Pancreas (tissue), 10 donors: ENCODE measurements around the gene GABRB3. TPM values are rescaled to one million over a fixed set of nuclear protein-coding genes. Genes with fewer than 3 reads are reported as not detected.
A peak's percentile ranks its signal among the peaks of the same experiment; 100 is the strongest.

Experiments used
- ATAC-seq, 4 donors: fragments of 200-7000 bp; cut with Tn5 transposase; one replicate each; pipeline versions ENCODE4 v1.8.0 to v1.9.1; 2020; ENCODE audit warnings: mild to moderate bottlenecking in 4 of 4, moderate library complexity in 4 of 4
- DNase-seq, 6 donors: peaks; one replicate each; pipeline ENCODE4 v3.0.0-alpha.2; 2020
- FAIRE-seq: peaks from 2 replicates; lab custom pipeline; 2012; peaks lifted over from hg19 to GRCh38; lab: Jason Lieb, UNC
- H3K27ac ChIP-seq, 4 donors: fragments of 200-600 bp; sonication (generic); 1 replicate in 3 of 4; 2 replicates in 1 of 4; pipeline versions ENCODE4 v1.5.0 to v1.8.0; 2020
- H3K27me3 ChIP-seq, 4 donors: fragments of 200-600 bp; one replicate each; pipeline ENCODE4 v1.8.0; 2021
- H3K36me3 ChIP-seq, 3 donors: fragments of 200-600 bp; sonication (generic) in 1 of 3; one replicate each; pipeline versions ENCODE4 v1.5.0 to v1.8.0; 2020 to 2021
- H3K4me1 ChIP-seq, 3 donors: fragments of 200-600 bp; one replicate each; pipeline ENCODE4 v1.8.0; 2021
- H3K4me3 ChIP-seq, 4 donors: fragments of 200-600 bp; sonication (generic) in 2 of 4; one replicate each; pipeline versions ENCODE4 v1.5.0 to v1.8.0; 2020 to 2021
- H3K9me3 ChIP-seq, 4 donors: fragments of 200-600 bp; one replicate each; pipeline ENCODE4 v1.8.0; 2021
- WGBS, 2 donors: extraction: QIAGEN DNeasy Blood & Tissue Kit; methylation state at CpG; one replicate each; pipeline ENCODE4 v1.1.7; 2013; 5-methylcytosine and 5-hydroxymethylcytosine counted together
- intact Hi-C, 3 donors: fragments of 100-400 bp; cut with DNase I; formaldehyde crosslinking; loops; one replicate each; pipeline versions ENCODE4 v1.11.1 to v1.14.2; 2022
- polyA plus RNA-seq, 2 donors: library from polyadenylated mRNA; stranded (reverse); fragments of 200-250 nt; gene quantifications; one replicate each; pipeline ENCODE4 v1.2.3, GENCODE V29; 2013
- total RNA-seq, 6 donors: library from RNA; stranded (reverse); fragmentation: NEBNext Ultra II Directional in 4 of 6; extraction: Animal tissue kit (Norgen Biotek cat#: 25700) in 4 of 6; gene quantifications; one replicate each; pipeline versions ENCODE4 v1.2.1 to v1.2.4, GENCODE V29; 2021 to 2023
- TF ChIP-seq, protein P1 (sequence below), 4 donors: fragments of 200-600 bp; sonication (generic) in 3 of 4; IDR thresholded peaks; one replicate each; pipeline versions ENCODE4 v1.5.0 to v1.8.0; 2021; ENCODE audit warnings: antibody characterized with exemption in 4 of 4
- donor health status: healthy with polysubstance abuse.
- donor health status: DM: no; HTN: no; CAD: no; lungs with moderate emphysema.
- donor health status: DM: no; HTN: no; CAD: no.
- donor health status: control.
- donor health status: control.
- donor health status: Bipolar disorder and iron deficiency.
- donor health status: DM: yes; HTN: yes; CAD: no.
- donor health status: DM: no; HTN: no; CAD: no.
- donor health status: DM: no; HTN: no; CAD: no.
- donor health status: DM: yes; HTN: yes; CAD: no.

GABRB3 gene
- total and polyA plus RNA-seq, 8 donors, result 1.3 to 11.4 (median 9.5) TPM

DNA sequence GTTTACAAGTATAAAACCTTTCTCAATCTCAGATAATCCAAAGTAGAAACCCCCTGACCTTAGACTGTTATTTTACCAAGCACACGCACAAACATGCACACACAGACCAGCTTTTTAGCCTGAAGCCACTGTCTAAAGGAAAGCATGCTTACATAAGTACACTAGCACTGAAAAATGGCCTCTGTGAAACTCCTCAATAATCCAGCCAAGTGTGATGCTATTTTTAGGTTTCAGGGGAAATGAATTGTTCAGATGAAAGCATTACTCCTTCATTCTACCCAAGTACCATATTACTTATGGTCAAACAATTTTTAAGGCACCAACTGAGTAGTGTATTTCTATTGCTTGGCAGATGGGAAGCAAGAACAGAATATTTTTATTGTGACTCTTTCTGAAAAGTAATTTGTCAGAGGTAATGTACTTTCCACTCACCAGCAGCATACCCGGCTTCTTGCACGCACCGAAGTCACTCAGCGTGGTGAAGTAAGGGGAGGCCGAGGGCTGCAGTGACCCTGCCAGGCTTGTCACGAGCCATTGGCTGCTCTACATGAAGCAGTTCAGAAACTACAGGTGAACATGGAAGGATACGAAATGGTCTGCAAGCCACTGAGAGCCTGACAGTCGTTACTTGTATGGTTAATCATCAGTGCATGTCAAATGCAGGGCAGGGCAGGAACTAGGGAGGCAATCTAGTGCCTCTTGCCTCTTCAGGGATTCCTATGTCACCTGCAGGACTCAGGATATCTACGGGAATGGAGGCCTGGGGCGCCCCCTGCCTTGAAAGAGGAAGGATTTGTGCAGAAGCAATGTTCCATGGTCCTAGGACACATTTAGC lies 106.7 kb downstream of the GABRB3 start:
- FAIRE-seq, result no peak
- no peak overlapping the region for H3K4me3 ChIP-seq
- H3K27me3 ChIP-seq, result no peaks in the 10 kb centered on the region
- TF ChIP-seq, protein P1, sequence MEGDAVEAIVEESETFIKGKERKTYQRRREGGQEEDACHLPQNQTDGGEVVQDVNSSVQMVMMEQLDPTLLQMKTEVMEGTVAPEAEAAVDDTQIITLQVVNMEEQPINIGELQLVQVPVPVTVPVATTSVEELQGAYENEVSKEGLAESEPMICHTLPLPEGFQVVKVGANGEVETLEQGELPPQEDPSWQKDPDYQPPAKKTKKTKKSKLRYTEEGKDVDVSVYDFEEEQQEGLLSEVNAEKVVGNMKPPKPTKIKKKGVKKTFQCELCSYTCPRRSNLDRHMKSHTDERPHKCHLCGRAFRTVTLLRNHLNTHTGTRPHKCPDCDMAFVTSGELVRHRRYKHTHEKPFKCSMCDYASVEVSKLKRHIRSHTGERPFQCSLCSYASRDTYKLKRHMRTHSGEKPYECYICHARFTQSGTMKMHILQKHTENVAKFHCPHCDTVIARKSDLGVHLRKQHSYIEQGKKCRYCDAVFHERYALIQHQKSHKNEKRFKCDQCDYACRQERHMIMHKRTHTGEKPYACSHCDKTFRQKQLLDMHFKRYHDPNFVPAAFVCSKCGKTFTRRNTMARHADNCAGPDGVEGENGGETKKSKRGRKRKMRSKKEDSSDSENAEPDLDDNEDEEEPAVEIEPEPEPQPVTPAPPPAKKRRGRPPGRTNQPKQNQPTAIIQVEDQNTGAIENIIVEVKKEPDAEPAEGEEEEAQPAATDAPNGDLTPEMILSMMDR (IDR thresholded peaks at IDR 0.05), result no peak
- H3K36me3 ChIP-seq, result no peaks in the 10 kb centered on the region
- ATAC-seq, result no peak
- WGBS, 2 donors, result 60% methylated on average over 11 of the region's 11 CpGs
- H3K9me3 ChIP-seq, result no peaks in the 10 kb centered on the region
- DNase-seq, result no peak
- intact Hi-C loops, result no loop called here
- H3K4me1 ChIP-seq, result peaks cover 0 to 8% (median 0%) of the 10 kb centered on the region in 3 donors
- no peak overlapping the region for H3K27ac ChIP-seq

GRCh38 chr15:26662283-26662682 lies 110.6 kb downstream of the GABRB3 start:
- WGBS, 2 donors, result 47 to 49% methylated on average over 6 of the region's 6 CpGs
- no peak overlapping the region for H3K27ac ChIP-seq
- ATAC-seq (peak in 1 of 4 donors; percentile 45), FAIRE-seq (no peak), DNase-seq (no peak)
- peaks cover 0 to under 1% (median 0%) of the 10 kb centered on the region in 3 donors for H3K4me1 ChIP-seq
- TF ChIP-seq, protein P1 (IDR thresholded peaks at IDR 0.05), result no peak
- intact Hi-C loops, result no loop called here
- H3K27me3 ChIP-seq, result no peaks in the 10 kb centered on the region
- no peaks in the 10 kb centered on the region for H3K9me3 ChIP-seq
- H3K36me3 ChIP-seq, result no peaks in the 10 kb centered on the region
- H3K4me3 ChIP-seq, result no peak overlapping the region

DNA sequence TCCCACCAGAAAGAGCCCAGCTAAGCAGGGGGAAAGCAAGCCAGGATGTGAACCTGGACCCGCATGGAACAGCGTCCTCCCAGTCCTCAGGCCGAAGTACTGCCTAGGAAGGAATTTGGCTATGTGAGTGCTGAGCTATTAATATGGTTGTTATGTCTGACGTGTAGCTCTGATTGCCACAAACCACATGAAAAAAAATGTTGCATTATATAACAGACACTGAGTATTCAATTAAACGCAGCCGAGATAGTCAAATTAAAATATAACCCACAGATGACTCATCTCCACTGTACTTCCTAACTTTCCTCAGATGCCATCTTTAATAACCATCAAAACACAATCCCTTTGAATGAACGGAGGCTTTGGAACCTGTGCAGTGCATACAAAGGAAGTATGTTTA lies 111.1 kb downstream of the GABRB3 start:
- no peak overlapping the region for H3K27ac ChIP-seq
- no peak overlapping the region for H3K4me3 ChIP-seq
- DNase-seq (no peak), FAIRE-seq (no peak), ATAC-seq (no peak)
- no peaks in the 10 kb centered on the region for H3K4me1 ChIP-seq
- H3K36me3 ChIP-seq, result no peaks in the 10 kb centered on the region
- 56 to 68% methylated on average over 7 of the region's 7 CpGs for WGBS, 2 donors
- H3K27me3 ChIP-seq, result no peaks in the 10 kb centered on the region
- TF ChIP-seq, protein P1 (IDR thresholded peaks at IDR 0.05), result no peak
- intact Hi-C loops, result no loop called here
- no peaks in the 10 kb centered on the region for H3K9me3 ChIP-seq

DNA sequence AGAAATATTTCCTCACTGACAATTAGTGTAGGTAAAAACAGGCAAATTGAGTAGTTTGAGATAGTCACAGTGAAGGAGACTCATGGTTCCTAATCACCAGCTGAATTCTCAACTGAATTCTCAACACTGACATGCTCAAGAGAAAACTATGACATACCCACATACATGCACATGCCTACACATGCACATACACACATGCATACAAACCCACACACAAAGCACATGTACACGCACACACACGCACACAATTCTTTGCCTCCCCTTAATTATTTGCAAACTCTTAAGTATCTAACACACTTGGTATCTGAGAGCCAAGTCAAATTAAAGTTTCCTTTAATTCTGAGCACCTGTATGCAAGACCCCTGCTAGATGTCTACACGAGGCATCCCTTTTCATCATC lies 111.8 kb downstream of the GABRB3 start:
- 60 to 83% methylated on average over 3 of the region's 3 CpGs for WGBS, 2 donors
- H3K4me3 ChIP-seq, result no peak overlapping the region
- no peaks in the 10 kb centered on the region for H3K9me3 ChIP-seq
- intact Hi-C loops, result no loop called here
- H3K4me1 ChIP-seq, result no peaks in the 10 kb centered on the region
- DNase-seq, result no peak
- H3K27ac ChIP-seq, result no peak overlapping the region
- H3K36me3 ChIP-seq, result no peaks in the 10 kb centered on the region
- FAIRE-seq, result no peak
- TF ChIP-seq, protein P1 (IDR thresholded peaks at IDR 0.05), result no peak
- ATAC-seq, result no peak
- no peaks in the 10 kb centered on the region for H3K27me3 ChIP-seq

DNA sequence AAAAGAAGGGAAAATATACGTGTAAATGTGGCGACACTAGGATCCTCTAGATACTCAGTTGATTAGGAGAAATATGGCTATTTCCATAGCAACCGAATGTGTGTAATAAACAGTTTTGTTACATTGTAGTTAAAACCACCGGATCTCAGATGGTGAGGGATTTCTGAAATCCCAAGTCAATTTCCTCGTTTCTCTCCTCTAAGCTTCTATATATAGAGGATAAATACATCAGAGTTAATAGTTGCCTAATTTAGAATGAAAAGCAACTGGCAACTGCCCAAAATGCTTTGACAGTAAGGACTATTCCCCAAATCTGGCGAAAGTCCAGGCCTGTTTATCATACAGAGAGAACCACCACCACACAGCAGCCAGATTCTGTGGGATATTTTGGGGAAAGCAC lies 112.6 kb downstream of the GABRB3 start:
- intact Hi-C loops, result no loop called here
- H3K27me3 ChIP-seq, result no peaks in the 10 kb centered on the region
- no peaks in the 10 kb centered on the region for H3K9me3 ChIP-seq
- no peaks in the 10 kb centered on the region for H3K4me1 ChIP-seq
- DNase-seq (no peak), ATAC-seq (no peak), FAIRE-seq (no peak)
- no peak overlapping the region for H3K27ac ChIP-seq
- WGBS, 2 donors, result 56 to 69% methylated on average over 6 of the region's 6 CpGs
- H3K36me3 ChIP-seq, result no peaks in the 10 kb centered on the region
- H3K4me3 ChIP-seq, result no peak overlapping the region
- TF ChIP-seq, protein P1 (IDR thresholded peaks at IDR 0.05), result no peak
